ENCODE results near the gene SH3RF3. TPM values are rescaled to one million over a fixed set of nuclear protein-coding genes. Genes with fewer than 3 reads are reported as not detected.
A peak's percentile ranks its signal among the peaks of the same experiment; 100 is the strongest.

The SH3RF3 gene
- total RNA-seq, 2 donors from 2014 or later, result 37.4 to 61.7 TPM

- H3K27ac ChIP-seq, result peak overlapping the region; percentile 84 to 86
- TF ChIP-seq CTCF (IDR thresholded peaks at IDR 0.05), result no peak
- H3K9me3 ChIP-seq, result no peaks in the 10 kb centered on the region
- H3K4me1 ChIP-seq (ENCODE audit: control insufficient read depth in 1 of 2, low read depth in 2 of 2), result peaks cover 32 to 78% of the 10 kb centered on the region in 2 donors
- no peak for DNase-seq (ENCODE audit: low spot score)
- H3K4me3 ChIP-seq, result peak overlapping the region; percentile 4
- no peaks in the 10 kb centered on the region for H3K27me3 ChIP-seq (replicated peaks; ENCODE audit: insufficient read depth)
- H3K36me3 ChIP-seq, result no peaks in the 10 kb centered on the region
- no peak for ATAC-seq (ENCODE audit: insufficient number of reproducible peaks, low FRiP score, low read depth)
Observed at GRCh38 chr2:109325570-109325969, 196.6 kb downstream of the SH3RF3 start.

GRCh38 chr2:109326306-109326705, 197.3 kb downstream of the SH3RF3 start:
- H3K4me1 ChIP-seq (ENCODE audit: control insufficient read depth in 1 of 2, low read depth in 2 of 2), result peaks cover 30 to 75% of the 10 kb centered on the region in 2 donors
- H3K27me3 ChIP-seq (replicated peaks; ENCODE audit: insufficient read depth), result no peaks in the 10 kb centered on the region
- DNase-seq (ENCODE audit: low spot score) (no peak), ATAC-seq (ENCODE audit: insufficient number of reproducible peaks, low FRiP score, low read depth) (no peak)
- H3K36me3 ChIP-seq, result no peaks in the 10 kb centered on the region
- peak overlapping the region; percentile 84 to 86 for H3K27ac ChIP-seq
- H3K9me3 ChIP-seq, result no peaks in the 10 kb centered on the region
- TF ChIP-seq CTCF (IDR thresholded peaks at IDR 0.05), result no peak
- H3K4me3 ChIP-seq, result no peak overlapping the region

GRCh38 chr2:109330056-109330455, 201.1 kb downstream of the SH3RF3 start:
- no peak for ATAC-seq (ENCODE audit: insufficient number of reproducible peaks, low FRiP score, low read depth)

GRCh38 chr2:109331081-109331480, 202.1 kb downstream of the SH3RF3 start:
- no peak for TF ChIP-seq CTCF (IDR thresholded peaks at IDR 0.05)
- ATAC-seq (ENCODE audit: insufficient number of reproducible peaks, low FRiP score, low read depth) (no peak), DNase-seq (ENCODE audit: low spot score) (no peak)
- no peak overlapping the region for H3K4me3 ChIP-seq
- no peaks in the 10 kb centered on the region for H3K27me3 ChIP-seq (replicated peaks; ENCODE audit: insufficient read depth)
- no peaks in the 10 kb centered on the region for H3K9me3 ChIP-seq
- H3K4me1 ChIP-seq (ENCODE audit: control insufficient read depth in 1 of 2, low read depth in 2 of 2), result peaks cover 24 to 59% of the 10 kb centered on the region in 2 donors
- H3K36me3 ChIP-seq, result no peaks in the 10 kb centered on the region
- H3K27ac ChIP-seq, result no peak overlapping the region

More at GRCh38 chr2:109330056-109330455, 201.1 kb downstream of the SH3RF3 start:
- H3K4me3 ChIP-seq, result no peak overlapping the region
- peaks cover 25 to 60% of the 10 kb centered on the region in 2 donors for H3K4me1 ChIP-seq (ENCODE audit: control insufficient read depth in 1 of 2, low read depth in 2 of 2)
- no peaks in the 10 kb centered on the region for H3K27me3 ChIP-seq (replicated peaks; ENCODE audit: insufficient read depth)
- no peak for DNase-seq (ENCODE audit: low spot score)
- no peak overlapping the region for H3K27ac ChIP-seq
- TF ChIP-seq CTCF (IDR thresholded peaks at IDR 0.05), result no peak
- H3K36me3 ChIP-seq, result no peaks in the 10 kb centered on the region
- H3K9me3 ChIP-seq, result no peaks in the 10 kb centered on the region

GRCh38 chr2:109331896-109332848, 203.2 kb downstream of the SH3RF3 start:
- ATAC-seq (ENCODE audit: insufficient number of reproducible peaks, low FRiP score, low read depth), result no peak

More at GRCh38 chr2:109331896-109332848, 203.2 kb downstream of the SH3RF3 start:
- Histone ChIP-seq H3K9me3 (no peaks in the 10 kb centered on the region), H3K4me1 (ENCODE audit: control insufficient read depth in 1 of 2, low read depth in 2 of 2) (peaks cover 31 to 62% of the 10 kb centered on the region in 2 donors), H3K36me3 (no peaks in the 10 kb centered on the region), H3K27ac (no peak overlapping the region), H3K4me3 (peak overlapping the region; percentile 39), H3K27me3 (replicated peaks; ENCODE audit: insufficient read depth) (no peaks in the 10 kb centered on the region)
- peak; percentile 60 for DNase-seq (ENCODE audit: low spot score)
- TF ChIP-seq CTCF (IDR thresholded peaks at IDR 0.05), result no peak

Measured in thoracic aorta (tissue), 2 donors.